ENCODE results near the gene NETO2.

DNA sequence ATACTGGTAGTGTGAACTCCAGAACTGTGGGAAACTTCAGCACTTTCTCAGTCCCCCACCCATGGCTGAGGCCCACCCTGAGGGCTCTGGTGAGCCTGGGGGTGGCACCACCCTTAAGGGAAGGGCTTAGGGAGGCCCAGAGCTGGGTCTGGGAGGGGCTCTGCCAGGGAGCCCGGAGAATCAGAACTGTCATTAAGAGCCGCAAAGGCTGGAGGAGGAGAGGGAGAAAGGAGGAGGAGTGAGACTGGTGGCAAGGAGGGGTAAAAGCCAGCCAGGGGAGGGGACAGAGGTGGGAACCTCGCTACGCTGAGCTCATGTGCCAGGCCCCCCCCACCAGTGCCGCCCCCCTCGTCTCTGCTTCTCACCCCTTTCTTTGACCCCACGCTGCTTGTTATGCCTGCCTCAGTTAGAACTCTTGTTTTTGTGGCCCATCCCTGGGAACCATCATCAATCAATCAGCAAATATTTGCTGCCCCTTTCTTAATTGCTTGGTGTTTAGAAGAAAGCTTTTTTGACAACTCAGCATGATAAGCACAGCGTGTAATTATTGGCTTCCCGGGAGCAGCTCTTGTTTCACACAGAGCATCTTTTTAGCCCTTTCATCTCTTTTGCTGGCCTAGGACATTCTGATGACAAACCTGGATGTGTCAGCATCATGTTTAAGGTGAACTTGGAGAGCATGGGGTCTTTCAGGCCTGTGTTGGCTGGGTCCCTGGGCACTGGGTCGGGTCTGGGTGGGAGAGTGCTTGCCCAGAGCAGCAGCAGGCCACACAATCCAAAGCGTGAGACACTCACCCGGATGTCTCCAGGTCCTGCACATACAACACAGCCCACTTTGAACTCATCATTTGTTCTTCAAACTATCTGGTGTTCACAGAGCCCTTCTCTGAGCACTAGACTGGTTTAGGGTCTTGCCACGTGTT is 77.7 kb downstream of the NETO2 start:
- TF ChIP-seq, protein P1, sequence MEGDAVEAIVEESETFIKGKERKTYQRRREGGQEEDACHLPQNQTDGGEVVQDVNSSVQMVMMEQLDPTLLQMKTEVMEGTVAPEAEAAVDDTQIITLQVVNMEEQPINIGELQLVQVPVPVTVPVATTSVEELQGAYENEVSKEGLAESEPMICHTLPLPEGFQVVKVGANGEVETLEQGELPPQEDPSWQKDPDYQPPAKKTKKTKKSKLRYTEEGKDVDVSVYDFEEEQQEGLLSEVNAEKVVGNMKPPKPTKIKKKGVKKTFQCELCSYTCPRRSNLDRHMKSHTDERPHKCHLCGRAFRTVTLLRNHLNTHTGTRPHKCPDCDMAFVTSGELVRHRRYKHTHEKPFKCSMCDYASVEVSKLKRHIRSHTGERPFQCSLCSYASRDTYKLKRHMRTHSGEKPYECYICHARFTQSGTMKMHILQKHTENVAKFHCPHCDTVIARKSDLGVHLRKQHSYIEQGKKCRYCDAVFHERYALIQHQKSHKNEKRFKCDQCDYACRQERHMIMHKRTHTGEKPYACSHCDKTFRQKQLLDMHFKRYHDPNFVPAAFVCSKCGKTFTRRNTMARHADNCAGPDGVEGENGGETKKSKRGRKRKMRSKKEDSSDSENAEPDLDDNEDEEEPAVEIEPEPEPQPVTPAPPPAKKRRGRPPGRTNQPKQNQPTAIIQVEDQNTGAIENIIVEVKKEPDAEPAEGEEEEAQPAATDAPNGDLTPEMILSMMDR (conservative IDR thresholded peaks at IDR 0.05): no peak
- no peak for TF ChIP-seq EZH2 (IDR thresholded peaks at IDR 0.05; ENCODE audit: low read depth)

Measured in PC-9 (cell line).